ENCODE results near the gene HFE.

GRCh38 chr6:26122402-26122792 is 35.2 kb downstream of the HFE start:
- TF ChIP-seq RBM39 (IDR thresholded peaks at IDR 0.05; ENCODE audit: low read depth, low read length, poor library complexity, severe bottlenecking) (no peak), TAF1 (CRISPR knock-in tag; IDR thresholded peaks at IDR 0.05) (no peak), SMARCE1 (IDR thresholded peaks at IDR 0.05; ENCODE audit: borderline replicate concordance) (no peak), AHR (CRISPR knock-in tag; IDR thresholded peaks at IDR 0.05) (no peak), HHEX (CRISPR knock-in tag; IDR thresholded peaks at IDR 0.05) (no peak), POLR2AphosphoS5 (IDR thresholded peaks at IDR 0.05; ENCODE audit: low read depth, low read length) (no peak), TEAD3 (CRISPR knock-in tag; optimal IDR thresholded peaks at IDR 0.05; ENCODE audit: borderline replicate concordance) (no peak), POLR2A (IDR thresholded peaks at IDR 0.05; ENCODE audit: insufficient read depth in 1 of 2, low read depth in 2 of 2, low read length in 2 of 2) (no peak), ZNF263 (CRISPR knock-in tag; IDR thresholded peaks at IDR 0.05) (no peak), ZBTB1 (CRISPR knock-in tag; IDR thresholded peaks at IDR 0.05; ENCODE audit: borderline replicate concordance) (no peak)
- TF ChIP-seq, protein P1, sequence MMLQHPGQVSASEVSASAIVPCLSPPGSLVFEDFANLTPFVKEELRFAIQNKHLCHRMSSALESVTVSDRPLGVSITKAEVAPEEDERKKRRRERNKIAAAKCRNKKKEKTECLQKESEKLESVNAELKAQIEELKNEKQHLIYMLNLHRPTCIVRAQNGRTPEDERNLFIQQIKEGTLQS (CRISPR knock-in tag; IDR thresholded peaks at IDR 0.05), result no peak
- TF ChIP-seq, protein P2, sequence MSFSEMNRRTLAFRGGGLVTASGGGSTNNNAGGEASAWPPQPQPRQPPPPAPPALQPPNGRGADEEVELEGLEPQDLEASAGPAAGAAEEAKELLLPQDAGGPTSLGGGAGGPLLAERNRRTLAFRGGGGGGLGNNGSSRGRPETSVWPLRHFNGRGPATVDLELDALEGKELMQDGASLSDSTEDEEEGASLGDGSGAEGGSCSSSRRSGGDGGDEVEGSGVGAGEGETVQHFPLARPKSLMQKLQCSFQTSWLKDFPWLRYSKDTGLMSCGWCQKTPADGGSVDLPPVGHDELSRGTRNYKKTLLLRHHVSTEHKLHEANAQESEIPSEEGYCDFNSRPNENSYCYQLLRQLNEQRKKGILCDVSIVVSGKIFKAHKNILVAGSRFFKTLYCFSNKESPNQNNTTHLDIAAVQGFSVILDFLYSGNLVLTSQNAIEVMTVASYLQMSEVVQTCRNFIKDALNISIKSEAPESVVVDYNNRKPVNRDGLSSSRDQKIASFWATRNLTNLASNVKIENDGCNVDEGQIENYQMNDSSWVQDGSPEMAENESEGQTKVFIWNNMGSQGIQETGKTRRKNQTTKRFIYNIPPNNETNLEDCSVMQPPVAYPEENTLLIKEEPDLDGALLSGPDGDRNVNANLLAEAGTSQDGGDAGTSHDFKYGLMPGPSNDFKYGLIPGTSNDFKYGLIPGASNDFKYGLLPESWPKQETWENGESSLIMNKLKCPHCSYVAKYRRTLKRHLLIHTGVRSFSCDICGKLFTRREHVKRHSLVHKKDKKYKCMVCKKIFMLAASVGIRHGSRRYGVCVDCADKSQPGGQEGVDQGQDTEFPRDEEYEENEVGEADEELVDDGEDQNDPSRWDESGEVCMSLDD (CRISPR knock-in tag; IDR thresholded peaks at IDR 0.05; ENCODE audit: borderline replicate concordance), result no peak
